Iris pigment epithelial cell (primary cell): Measurements from ENCODE around the gene ADGRB3.

Experiments
- DNase-seq: peaks from one replicate; pipeline ENCODE4 v3.0.0-alpha.2; 2011; ENCODE audit warnings: low read depth

ADGRB3 gene

DNA sequence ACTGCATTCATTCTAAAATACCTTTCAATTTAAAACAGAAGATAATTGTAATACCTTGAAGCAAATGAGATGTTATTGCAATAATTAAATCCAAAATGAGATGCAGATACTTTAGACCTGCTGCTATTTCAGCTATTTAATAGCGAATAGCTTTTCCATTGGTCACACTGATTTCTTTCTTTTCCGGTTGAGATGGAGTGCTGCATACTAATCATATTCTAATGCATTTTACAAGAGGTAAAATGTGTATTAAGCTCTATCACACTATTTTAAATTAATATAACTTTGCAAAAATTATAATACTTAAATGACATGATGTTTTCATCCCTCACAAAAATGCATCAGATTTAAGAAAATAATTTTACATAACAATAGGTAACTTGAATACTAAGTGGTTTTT lies 74.0 kb downstream of the ADGRB3 start:
- no peak for DNase-seq

GRCh38 chr6:68709882-68710281 lies 74.8 kb downstream of the ADGRB3 start:
- DNase-seq: no peak

- no peak for DNase-seq
Observed at GRCh38 chr6:68710496-68710895, 75.4 kb downstream of the ADGRB3 start.

DNA sequence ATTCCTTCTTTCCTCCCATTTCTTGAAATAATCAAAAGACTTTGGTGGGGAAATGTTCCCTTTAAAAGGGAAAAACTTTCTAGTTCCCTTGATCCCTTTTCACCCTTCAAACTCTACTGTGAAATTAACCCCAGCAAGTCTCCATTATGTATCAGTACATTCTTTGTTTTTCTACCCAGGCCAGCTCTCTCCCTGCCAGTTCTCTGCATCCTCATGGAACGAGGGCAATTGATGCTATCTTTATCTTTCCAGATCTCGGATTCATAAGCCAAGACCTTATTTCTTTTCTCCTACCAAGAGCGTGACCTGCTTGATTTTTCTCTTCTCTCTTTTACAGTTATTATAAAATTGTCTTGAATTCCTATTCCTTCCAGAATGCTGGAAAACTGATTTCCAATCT lies 75.8 kb downstream of the ADGRB3 start:
- no peak for DNase-seq

- no peak for DNase-seq
Observed at GRCh38 chr6:68711386-68712000, 76.4 kb downstream of the ADGRB3 start.

DNA sequence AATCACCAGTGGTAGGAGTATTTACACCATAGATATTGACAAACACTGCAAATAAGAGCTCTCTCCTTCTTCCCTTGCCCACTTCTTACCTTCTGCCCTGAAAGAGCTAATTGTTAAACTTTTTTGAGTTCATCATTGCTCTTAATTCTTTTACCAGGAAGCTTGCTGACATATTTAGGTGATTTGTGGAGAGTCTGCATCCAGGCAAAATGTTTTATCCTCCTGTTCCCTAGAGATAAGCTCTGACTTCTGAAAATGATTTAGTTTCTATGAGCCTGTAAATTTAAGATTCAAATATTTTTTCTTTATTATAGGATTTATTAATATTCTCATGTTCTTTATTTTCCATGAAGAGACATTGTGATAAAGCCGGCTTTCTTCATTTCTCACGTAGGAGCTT lies 81.5 kb downstream of the ADGRB3 start:
- no peak for DNase-seq

- DNase-seq: peak; percentile 4
Observed at GRCh38 chr6:68718385-68719073, 83.4 kb downstream of the ADGRB3 start.

DNA sequence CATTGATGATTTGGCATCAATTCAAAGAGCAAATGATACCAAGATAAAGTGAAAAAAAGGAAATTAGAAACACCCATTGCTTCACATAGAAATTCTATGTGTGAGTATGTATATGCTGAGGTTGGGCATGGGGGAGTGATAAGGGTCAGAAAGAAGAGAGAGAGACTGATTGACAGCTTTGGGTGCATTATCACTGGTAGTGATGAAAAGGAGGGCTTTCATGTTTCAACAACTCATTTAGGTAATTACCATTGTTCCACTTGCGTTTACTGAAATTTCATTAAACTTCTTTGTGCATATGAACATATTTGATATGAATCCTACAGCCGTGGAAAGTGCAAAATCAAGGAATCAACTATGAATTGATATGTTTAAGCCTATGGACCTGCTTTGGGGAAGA lies 84.7 kb downstream of the ADGRB3 start:
- no peak for DNase-seq

DNA sequence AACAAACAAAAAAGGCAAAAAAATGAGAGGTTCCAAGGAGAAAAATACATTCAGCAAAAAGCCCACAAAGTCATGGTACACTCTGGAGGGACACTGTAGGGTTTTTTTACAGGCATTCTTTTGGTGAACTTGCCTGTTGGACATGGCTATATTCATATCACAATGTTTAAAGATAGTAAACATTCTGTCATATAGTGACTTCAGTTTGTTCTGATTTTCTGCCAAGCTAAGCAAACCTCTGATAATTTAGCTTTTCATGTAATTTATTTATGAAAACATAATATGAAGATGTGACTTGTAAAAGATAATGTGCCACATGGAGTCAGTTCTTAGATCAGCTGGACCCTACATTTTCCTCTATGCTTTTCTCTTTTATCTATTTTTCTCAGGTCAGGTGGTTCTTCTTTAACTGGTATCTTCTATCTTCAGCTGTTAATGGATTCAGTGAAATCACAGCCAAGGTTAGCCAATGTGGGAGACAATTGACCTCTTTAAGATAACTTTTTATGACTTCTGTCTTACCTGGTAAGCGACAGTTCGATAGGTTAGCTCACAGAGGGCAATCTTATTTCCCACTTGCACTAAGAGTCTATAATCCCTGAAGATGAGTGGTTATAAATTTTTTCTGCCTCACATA lies 87.9 kb downstream of the ADGRB3 start:
- DNase-seq: no peak

DNA sequence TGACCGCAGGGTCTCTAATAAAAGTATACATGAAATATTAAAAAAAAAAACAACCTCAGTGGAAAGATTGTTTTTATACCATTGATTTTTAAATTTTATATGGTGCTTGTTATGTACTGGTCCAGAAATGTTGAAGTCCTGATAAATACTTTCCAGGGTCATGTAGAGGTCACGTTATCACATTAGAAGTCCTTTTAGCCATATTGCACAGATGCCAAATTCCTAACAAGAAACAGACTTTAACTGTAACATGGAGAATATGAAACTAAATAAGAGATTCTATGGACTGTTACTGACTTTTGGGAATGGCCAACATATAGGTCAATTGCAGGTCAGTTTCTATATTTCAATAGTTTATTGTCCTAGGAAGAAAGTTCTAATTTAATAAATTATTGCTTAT lies 89.0 kb downstream of the ADGRB3 start:
- no peak for DNase-seq

DNA sequence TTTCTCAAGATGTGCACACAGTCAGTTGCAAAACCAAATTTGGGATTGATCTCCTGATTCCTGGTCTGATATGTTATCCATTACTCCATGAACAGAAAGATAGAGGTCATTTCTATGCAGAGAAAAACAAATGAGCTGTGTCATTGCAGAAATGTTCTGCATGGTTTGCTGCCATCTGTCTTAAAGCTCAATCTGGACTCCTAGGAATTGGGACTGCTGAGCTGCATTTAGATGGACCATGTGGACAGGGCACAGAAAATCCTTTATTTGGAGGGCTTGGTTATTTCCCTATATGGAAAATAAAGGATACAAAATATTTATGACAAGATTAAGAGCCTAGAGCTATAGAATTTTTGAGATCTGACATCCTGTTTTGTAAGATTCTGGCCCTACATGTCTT lies 91.3 kb downstream of the ADGRB3 start:
- no peak for DNase-seq

- DNase-seq: no peak
Observed at GRCh38 chr6:68726992-68727391, 91.9 kb downstream of the ADGRB3 start.

GRCh38 chr6:68727699-68728098 lies 92.6 kb downstream of the ADGRB3 start:
- no peak for DNase-seq

DNA sequence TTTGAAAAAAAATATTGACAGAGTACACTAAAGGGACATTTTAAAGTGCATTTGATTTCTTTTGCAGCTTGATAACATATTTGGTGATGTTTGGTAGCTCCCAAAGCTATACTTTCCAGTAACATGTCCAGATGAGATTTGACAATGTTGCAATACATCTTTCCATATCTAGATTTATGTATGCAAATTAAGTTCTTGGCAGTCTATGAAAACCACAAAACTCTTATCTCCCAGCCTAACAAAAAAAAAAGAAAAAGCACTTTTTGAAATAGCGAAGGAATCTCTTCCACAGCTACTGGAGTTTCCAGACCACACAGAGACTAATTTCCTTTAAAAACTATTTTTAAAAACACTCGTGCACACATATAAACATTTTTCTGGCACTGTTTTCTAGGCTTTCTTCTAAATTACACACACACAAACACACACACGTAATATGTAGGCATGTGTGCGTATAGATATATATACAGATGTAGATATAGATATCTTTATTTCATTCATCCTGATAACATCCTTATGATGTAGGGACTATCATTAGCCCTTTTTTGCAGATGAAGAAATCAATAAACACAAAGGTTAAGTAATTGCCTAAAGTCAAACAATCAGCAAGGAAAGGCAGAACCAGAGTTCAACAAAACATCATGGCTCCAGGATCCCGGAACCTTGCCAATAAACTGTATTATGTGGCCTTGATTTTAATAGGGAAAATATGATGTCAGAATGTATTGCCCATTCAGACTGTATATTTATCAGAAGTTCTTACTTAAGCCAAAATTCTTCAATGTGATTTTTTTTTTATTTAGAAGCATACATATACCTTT lies 93.3 kb downstream of the ADGRB3 start:
- peak; percentile 25 for DNase-seq

GRCh38 chr6:68729377-68729903 lies 94.4 kb downstream of the ADGRB3 start:
- DNase-seq: no peak

DNA sequence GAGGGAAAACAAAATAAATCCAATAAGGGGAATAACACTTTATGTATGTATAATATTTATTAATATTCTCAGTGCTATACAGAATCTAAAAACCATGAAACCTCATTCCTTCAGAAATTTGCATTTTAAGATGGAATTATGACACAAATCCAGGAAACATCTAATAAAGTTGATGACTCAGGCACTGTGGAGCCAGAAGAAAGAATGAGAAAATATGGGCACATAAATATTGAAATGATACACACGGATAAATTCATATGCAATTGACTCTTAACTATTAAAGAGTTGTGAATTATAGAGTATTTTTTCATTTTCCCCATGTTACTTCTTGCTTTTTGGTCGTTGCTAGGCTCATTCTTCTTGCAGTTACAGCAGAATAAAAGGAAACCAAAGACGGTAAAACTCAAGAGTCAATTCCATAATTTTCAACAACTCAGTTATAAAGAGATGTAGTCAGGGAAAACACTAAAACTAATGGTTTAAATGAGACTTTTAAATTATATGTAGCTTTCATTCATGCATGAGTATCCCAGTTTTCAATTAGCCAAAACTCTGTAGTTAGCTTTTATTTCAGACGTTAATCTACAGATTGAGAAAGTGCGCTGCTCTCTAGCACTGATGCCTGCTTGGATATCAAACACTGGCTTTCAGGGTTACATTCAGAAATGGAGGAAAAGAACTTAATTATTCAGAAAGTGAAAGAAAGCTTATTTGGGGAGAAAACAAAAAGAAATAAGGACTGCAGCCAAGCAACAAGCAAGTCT lies 95.4 kb downstream of the ADGRB3 start:
- DNase-seq: no peak

DNA sequence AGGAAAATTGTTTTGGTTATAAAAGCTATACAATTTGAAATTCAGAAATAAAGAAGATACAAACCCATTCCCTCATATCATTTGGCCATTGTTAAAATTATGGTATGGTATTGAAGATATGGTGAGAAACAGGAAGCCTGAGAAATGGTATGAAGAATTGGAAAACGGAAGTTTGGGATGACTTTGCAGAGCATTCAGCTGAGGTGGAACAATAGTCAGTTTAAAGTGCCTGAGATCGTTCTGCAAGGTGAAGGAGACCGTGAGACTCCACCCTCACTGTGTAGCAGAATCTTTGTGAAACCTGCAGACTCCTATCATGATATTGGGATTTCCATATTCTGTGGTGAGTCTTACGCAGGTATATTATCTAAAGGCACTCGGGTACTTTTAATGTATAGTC lies 97.3 kb downstream of the ADGRB3 start:
- DNase-seq: no peak

- no peak for DNase-seq
Observed at GRCh38 chr6:68735866-68736265, 100.8 kb downstream of the ADGRB3 start.

GRCh38 chr6:68737061-68737460 lies 102.0 kb downstream of the ADGRB3 start:
- DNase-seq: no peak

GRCh38 chr6:68738039-68738438 lies 103.0 kb downstream of the ADGRB3 start:
- no peak for DNase-seq

- no peak for DNase-seq
Observed at GRCh38 chr6:68740828-68741500, 105.9 kb downstream of the ADGRB3 start.
